Aorta (tissue), 5 donors: Measurements from ENCODE around the gene FBN3. TPM values are rescaled to one million over a fixed set of nuclear protein-coding genes. Genes with fewer than 3 reads are reported as not detected.
"Not testable (repeated sequence)": the region's sequence is repeated elsewhere in the genome, so short reads cannot be mapped to it uniquely, and the experiment has no call there.

ENCODE experiments used
- ATAC-seq: fragments of 200-7000 bp; cut with Tn5 transposase; one replicate; pipeline ENCODE4 v1.9.1; 2022; ENCODE audit warnings: moderate library complexity; ENCODE audit not compliant: low FRiP score
- DNase-seq, 2 donors: peaks; one replicate each; pipeline ENCODE4 v3.0.0-alpha.2; 2020
- H3K27ac ChIP-seq, 2 donors: one replicate each; pipeline ENCODE4 v1.5.1; 2013; ENCODE audit warnings: low read length in 2 of 2, mild to moderate bottlenecking in 2 of 2, moderate library complexity in 2 of 2, control low read depth in 1 of 2, inconsistent platforms in 1 of 2, low read depth in 1 of 2
- H3K27me3 ChIP-seq, 2 donors: one replicate each; pipeline ENCODE4 v1.6.1; 2013; ENCODE audit warnings: control low read depth in 1 of 2, low read length in 1 of 2, mild to moderate bottlenecking in 1 of 2, moderate library complexity in 1 of 2; ENCODE audit not compliant: insufficient read depth in 2 of 2, control insufficient read depth in 1 of 2
- H3K36me3 ChIP-seq, 2 donors: one replicate each; pipeline ENCODE4 v1.6.1; 2013; ENCODE audit warnings: control low read depth in 1 of 2, low read length in 1 of 2, mild to moderate bottlenecking in 1 of 2; ENCODE audit not compliant: insufficient read depth in 2 of 2, control insufficient read depth in 1 of 2
- H3K4me1 ChIP-seq, 2 donors: one replicate each; pipeline ENCODE4 v1.6.1; 2013; ENCODE audit warnings: low read length in 2 of 2, control low read depth in 1 of 2, mild to moderate bottlenecking in 1 of 2, moderate library complexity in 1 of 2; ENCODE audit not compliant: insufficient read depth in 2 of 2, control insufficient read depth in 1 of 2
- H3K4me3 ChIP-seq, 2 donors: one replicate each; pipeline ENCODE4 v1.5.1; 2013; ENCODE audit warnings: low read length in 2 of 2, control low read depth in 1 of 2, mild to moderate bottlenecking in 1 of 2
- H3K9me3 ChIP-seq: one replicate; pipeline ENCODE4 v1.6.1; 2013; ENCODE audit warnings: mild to moderate bottlenecking, low read length; ENCODE audit not compliant: control insufficient read depth
- WGBS, 2 donors: extraction: QIAGEN DNeasy Blood & Tissue Kit; methylation state at CpG; one replicate each; pipeline ENCODE4 v1.1.7; 2013; 5-methylcytosine and 5-hydroxymethylcytosine counted together
- intact Hi-C, 2 donors: fragments of 100-400 bp; cut with DNase I; formaldehyde crosslinking; loops; one replicate each; pipeline versions ENCODE4 v1.14.2 to v1.15.0; 2022
- polyA plus RNA-seq, 2 donors: library from polyadenylated mRNA; stranded (reverse); fragments of 200-250 nt; gene quantifications; one replicate each; pipeline ENCODE4 v1.2.3, GENCODE V29; 2013
- total RNA-seq, 2 donors: library from RNA; stranded (reverse); fragmentation: NEBNext Ultra II Directional; extraction: Animal tissue kit (Norgen Biotek cat#: 25700); gene quantifications; one replicate each; pipeline ENCODE4 v1.2.1, GENCODE V29; 2021
- donor health status: healthy with polysubstance abuse.
- donor health status: Bipolar disorder and iron deficiency.
- donor health status: DM: no; HTN: no; CAD: no.
- donor health status: DM: no; HTN: no; CAD: no.
- donor health status: DM: yes; HTN: yes; CAD: no.

Gene FBN3
- total and polyA plus RNA-seq, 4 donors: not detected

GRCh38 chr19:8044018-8044417, 105.4 kb downstream of the FBN3 start:
- no peaks in the 10 kb centered on the region for H3K36me3 ChIP-seq
- H3K9me3 ChIP-seq: no peaks in the 10 kb centered on the region
- DNase-seq (no peak), ATAC-seq (no peak)
- H3K27ac ChIP-seq: no peak overlapping the region
- intact Hi-C loops: no loop called here
- no peaks in the 10 kb centered on the region for H3K4me1 ChIP-seq
- WGBS, 2 donors: 80 to 83% methylated on average over 10 of the region's 10 CpGs
- H3K4me3 ChIP-seq: no peak overlapping the region
- H3K27me3 ChIP-seq: no peaks in the 10 kb centered on the region

GRCh38 chr19:8042900-8043299, 106.5 kb downstream of the FBN3 start:
- H3K27ac ChIP-seq: no peak overlapping the region
- no peak overlapping the region for H3K4me3 ChIP-seq
- intact Hi-C loops: no loop called here
- DNase-seq (no peak), ATAC-seq (no peak)
- H3K36me3 ChIP-seq: no peaks in the 10 kb centered on the region
- H3K4me1 ChIP-seq: no peaks in the 10 kb centered on the region
- no peaks in the 10 kb centered on the region for H3K27me3 ChIP-seq
- 83 to 84% methylated on average over 8 to 9 of the region's 9 CpGs for WGBS, 2 donors
- H3K9me3 ChIP-seq: no peaks in the 10 kb centered on the region

GRCh38 chr19:8041531-8041931, 107.9 kb downstream of the FBN3 start:
- ATAC-seq (no peak), DNase-seq (no peak)
- H3K4me1 ChIP-seq: no peaks in the 10 kb centered on the region
- H3K27ac ChIP-seq: no peak overlapping the region
- no peaks in the 10 kb centered on the region for H3K9me3 ChIP-seq
- WGBS, 2 donors: 75 to 80% methylated on average over 6 to 7 of the region's 7 CpGs
- H3K27me3 ChIP-seq: no peaks in the 10 kb centered on the region
- H3K36me3 ChIP-seq: no peaks in the 10 kb centered on the region
- H3K4me3 ChIP-seq: no peak overlapping the region
- intact Hi-C loops: no loop called here

GRCh38 chr19:8039231-8039630, 110.2 kb downstream of the FBN3 start:
- no peak overlapping the region for H3K27ac ChIP-seq
- no peaks in the 10 kb centered on the region for H3K9me3 ChIP-seq
- no peaks in the 10 kb centered on the region for H3K36me3 ChIP-seq
- no peaks in the 10 kb centered on the region for H3K27me3 ChIP-seq
- 96 to 98% methylated on average over 3 of the region's 3 CpGs for WGBS, 2 donors
- intact Hi-C loops: no loop called here
- no peaks in the 10 kb centered on the region for H3K4me1 ChIP-seq
- DNase-seq (no peak), ATAC-seq (no peak)
- H3K4me3 ChIP-seq: no peak overlapping the region

- WGBS, 2 donors: 77 to 78% methylated on average over 6 of the region's 6 CpGs
- intact Hi-C loops: no loop called here
- H3K27ac ChIP-seq: no peak overlapping the region
- H3K4me3 ChIP-seq: no peak overlapping the region
- DNase-seq (no peak), ATAC-seq (no peak)
- H3K9me3 ChIP-seq: no peaks in the 10 kb centered on the region
- no peaks in the 10 kb centered on the region for H3K36me3 ChIP-seq
- no peaks in the 10 kb centered on the region for H3K4me1 ChIP-seq
- H3K27me3 ChIP-seq: no peaks in the 10 kb centered on the region
Measured at GRCh38 chr19:8038815-8039214, 110.6 kb downstream of the FBN3 start.

GRCh38 chr19:8036434-8037099, 112.8 kb downstream of the FBN3 start:
- intact Hi-C loops: no loop called here
- H3K36me3 ChIP-seq: no peaks in the 10 kb centered on the region
- ATAC-seq (no peak), DNase-seq (no peak)
- H3K4me3 ChIP-seq: no peak overlapping the region
- no peaks in the 10 kb centered on the region for H3K9me3 ChIP-seq
- no peaks in the 10 kb centered on the region for H3K27me3 ChIP-seq
- H3K4me1 ChIP-seq: no peaks in the 10 kb centered on the region
- WGBS, 2 donors: 53 to 57% methylated on average over 7 of the region's 7 CpGs
- H3K27ac ChIP-seq: no peak overlapping the region

GRCh38 chr19:8034178-8034525, 115.2 kb downstream of the FBN3 start:
- DNase-seq: no peak
- no peak overlapping the region for H3K27ac ChIP-seq
- intact Hi-C loops: no loop called here
- no peaks in the 10 kb centered on the region for H3K4me1 ChIP-seq
- no peaks in the 10 kb centered on the region for H3K9me3 ChIP-seq
- 91 to 92% methylated on average over 6 of the region's 6 CpGs for whole genome bisulfite sequencing, 2 donors
- no peaks in the 10 kb centered on the region for H3K36me3 ChIP-seq
- ATAC-seq: no peak
- no peak overlapping the region for H3K4me3 ChIP-seq
- H3K27me3 ChIP-seq: no peaks in the 10 kb centered on the region

GRCh38 chr19:8033287-8034177, 115.9 kb downstream of the FBN3 start:
- H3K4me1 ChIP-seq, H3K27me3 ChIP-seq, H3K27ac ChIP-seq, H3K36me3 ChIP-seq, DNase-seq, H3K9me3 ChIP-seq, intact Hi-C loops, ATAC-seq, H3K4me3 ChIP-seq: not testable (repeated sequence)
- WGBS, 2 donors: 62% methylated on average over 22 of the region's 22 CpGs

GRCh38 chr19:8030960-8031359, 118.4 kb downstream of the FBN3 start:
- ATAC-seq (no peak), DNase-seq (no peak)
- intact Hi-C loops: no loop called here
- Histone ChIP-seq H3K4me3 (no peak overlapping the region), H3K4me1 (no peaks in the 10 kb centered on the region), H3K36me3 (no peaks in the 10 kb centered on the region), H3K27ac (no peak overlapping the region), H3K27me3 (no peaks in the 10 kb centered on the region), H3K9me3 (no peaks in the 10 kb centered on the region)
- 61 to 68% methylated on average over 8 of the region's 8 CpGs for WGBS, 2 donors
